ENCODE data around the gene NR3C2.

- TF ChIP-seq CTCF (IDR thresholded peaks at IDR 0.05), result no peak
- TF ChIP-seq POLR2A (IDR thresholded peaks at IDR 0.05), result no peak
These were observed 153.8 kb downstream of the NR3C2 start for GRCh38 chr4:148288448-148288847.
